ENCODE data around the gene DNAJA3.

DNA sequence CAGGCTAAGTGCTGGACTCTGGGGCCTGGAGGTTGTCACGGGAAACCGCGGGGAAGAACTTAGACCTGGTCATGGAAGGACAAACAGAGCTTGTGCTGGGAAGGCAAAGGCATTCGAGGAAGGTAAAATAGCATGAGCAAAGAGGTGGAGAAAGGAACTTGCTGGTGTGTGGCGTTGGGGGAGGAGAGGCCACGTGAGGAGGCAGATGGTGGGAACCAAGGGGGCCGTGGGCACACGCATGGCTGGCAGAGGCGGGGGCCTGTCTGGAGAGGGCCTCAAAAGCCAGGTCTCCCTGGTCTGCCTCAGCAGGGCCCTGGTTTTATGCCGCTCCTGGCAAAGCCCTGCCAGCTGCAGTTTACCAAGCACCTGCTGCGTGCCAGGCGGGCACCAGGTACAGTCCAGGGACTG is 24.6 kb upstream of the DNAJA3 start:
- TF ChIP-seq EZH2 (IDR thresholded peaks at IDR 0.05; ENCODE audit: insufficient read depth, poor library complexity, severe bottlenecking) = no peak
- TF ChIP-seq EZH2phosphoT487 (IDR thresholded peaks at IDR 0.05; ENCODE audit: insufficient read depth, low read depth) = no peak
